Activated CD8-positive, alpha-beta memory T cell treated with anti-CD3 and anti-CD28 coated beads, Interleukin-2, amount 50 U/mL, for 1 hour (primary cell): ENCODE measurements around the gene GON7.
A peak's percentile ranks its signal among the peaks of the same experiment; 100 is the strongest.
"Not testable (repeated sequence)": the region's sequence is repeated elsewhere in the genome, so short reads cannot be mapped to it uniquely, and the experiment has no call there.

Experiments
- DNase-seq: peaks from one replicate; pipeline ENCODE4 v3.0.0-alpha.2; 2020; ENCODE audit errors: extremely low read depth

Gene GON7, protein sequence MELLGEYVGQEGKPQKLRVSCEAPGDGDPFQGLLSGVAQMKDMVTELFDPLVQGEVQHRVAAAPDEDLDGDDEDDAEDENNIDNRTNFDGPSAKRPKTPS

DNA sequence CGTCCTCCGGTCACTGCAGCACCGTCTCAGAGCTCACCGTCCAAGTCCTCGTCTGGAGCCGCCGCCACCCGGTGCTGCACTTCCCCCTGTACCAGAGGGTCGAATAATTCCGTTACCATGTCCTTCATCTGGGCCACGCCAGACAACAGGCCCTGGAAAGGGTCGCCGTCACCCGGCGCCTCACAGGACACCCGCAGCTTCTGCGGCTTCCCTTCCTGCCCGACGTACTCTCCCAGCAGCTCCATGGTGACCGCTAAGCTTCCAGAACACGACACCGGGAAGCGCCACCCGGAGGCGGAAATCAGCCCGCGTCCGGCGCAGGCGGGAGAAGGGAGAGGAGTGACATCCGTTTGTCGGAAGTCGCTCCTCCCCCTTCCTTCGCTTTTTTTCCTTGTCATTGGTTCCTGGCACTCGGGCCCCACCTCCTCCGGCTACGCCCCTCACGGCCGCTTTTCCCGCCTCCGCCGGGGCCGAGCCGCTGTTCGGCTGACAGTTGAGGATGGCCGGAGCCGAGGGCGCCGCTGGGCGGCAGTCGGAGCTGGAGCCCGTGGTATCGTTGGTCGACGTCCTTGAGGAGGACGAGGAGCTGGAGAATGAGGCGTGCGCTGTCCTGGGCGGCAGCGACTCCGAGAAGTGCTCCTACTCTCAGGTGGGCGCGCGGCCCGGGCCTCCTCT, at the start of gene GON7, which contains the start of gene UBR7:
Gene GON7, minus strand, starts transcription at position 273 of the 675 bp plus-strand sequence. Its CDS starts 28 bp downstream, at position 245.
Gene UBR7, plus strand, starts transcription at position 464 of the 675 bp plus-strand sequence. Its CDS starts 36 bp downstream, at position 500.
- DNase-seq = peak; percentile 51

- DNase-seq = no peak
Measured at GRCh38 chr14:93249128-93249831, 42.4 kb upstream of the GON7 start.

GRCh38 chr14:93246534-93246933, 39.7 kb upstream of the GON7 start:
- DNase-seq = no peak

GRCh38 chr14:93245764-93246420, 39.0 kb upstream of the GON7 start:
- no peak for DNase-seq

DNA sequence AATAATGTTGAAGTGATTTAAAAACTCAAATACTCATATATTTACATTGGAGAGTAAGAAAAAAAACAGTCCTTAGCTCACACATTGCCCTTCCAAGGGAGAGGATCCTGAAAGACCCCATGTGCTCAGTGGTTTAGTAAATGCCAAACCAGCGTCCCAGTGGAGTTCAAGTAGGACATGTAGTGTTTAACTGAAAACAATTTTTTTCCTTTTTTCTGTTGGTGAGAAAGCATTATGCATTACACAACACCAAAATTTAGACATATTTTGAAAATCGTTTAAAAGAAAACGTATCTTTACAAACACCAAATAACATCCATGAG, 33.8 kb upstream of the GON7 start:
- no peak for DNase-seq

DNA sequence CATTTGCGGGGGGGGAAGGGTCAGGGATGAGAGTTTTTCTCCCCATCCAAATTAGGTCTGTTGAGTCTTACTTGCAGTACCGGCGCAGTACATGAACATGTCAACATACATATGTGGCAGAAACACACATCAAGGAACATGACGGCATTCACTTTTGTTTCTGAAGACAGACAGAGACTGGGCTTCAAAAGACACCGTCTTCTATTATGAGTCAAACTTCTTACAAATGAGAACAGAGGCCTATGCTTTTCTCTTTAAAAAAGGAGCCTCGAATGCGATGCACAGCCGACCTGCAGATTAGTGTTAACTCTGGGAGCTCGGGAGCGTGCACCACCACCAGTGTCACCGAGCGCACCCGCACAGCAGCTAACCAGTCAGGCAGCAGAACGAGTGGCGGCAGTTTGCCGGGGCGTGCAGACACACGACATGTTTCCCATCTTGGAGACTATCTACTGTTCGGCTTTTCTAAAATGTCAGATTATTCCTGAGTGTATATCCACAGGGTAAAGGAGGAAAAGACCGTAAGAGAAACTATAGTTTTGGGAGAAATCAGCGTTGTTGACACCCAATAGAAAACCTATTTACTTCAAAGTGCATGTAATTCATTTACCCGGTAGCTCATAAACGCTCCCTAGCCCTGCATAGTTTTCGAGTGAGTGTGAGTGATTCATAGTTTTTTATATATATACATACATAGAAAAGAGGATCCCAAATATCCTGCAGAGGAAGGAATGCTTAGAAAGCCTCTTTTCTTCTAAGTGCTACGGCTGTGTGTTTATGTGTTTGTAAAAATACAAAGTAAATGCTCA, 33.2 kb upstream of the GON7 start:
- no peak for DNase-seq

- no peak for DNase-seq
Measured at GRCh38 chr14:93234798-93235197, 27.9 kb upstream of the GON7 start.

- not testable (repeated sequence) for DNase-seq
Measured at GRCh38 chr14:93233078-93233477, 26.2 kb upstream of the GON7 start.

GRCh38 chr14:93232159-93232558, 25.3 kb upstream of the GON7 start:
- no peak for DNase-seq

- no peak for DNase-seq
Measured at GRCh38 chr14:93231129-93231979, 24.5 kb upstream of the GON7 start.

DNA sequence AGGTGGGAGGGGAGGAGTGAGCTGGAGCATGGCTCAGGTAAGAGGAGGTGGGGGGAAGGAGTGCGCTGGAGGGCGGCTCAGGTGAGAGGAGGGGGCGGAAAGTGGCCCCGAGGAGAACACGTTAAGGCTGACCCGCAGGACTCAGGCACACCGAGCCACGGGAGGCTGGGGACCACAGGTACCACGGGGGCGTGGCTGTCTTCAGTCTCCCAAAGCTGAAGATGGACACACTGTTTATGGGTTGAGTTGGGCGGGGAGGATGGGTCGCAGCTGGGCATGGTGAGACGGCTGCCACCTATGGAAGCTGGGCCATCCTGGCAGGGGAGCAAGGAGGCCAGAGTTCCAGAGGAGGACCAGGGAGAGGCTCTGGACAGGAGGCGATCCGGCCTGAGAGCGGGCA, 23.7 kb upstream of the GON7 start:
- DNase-seq = no peak

DNA sequence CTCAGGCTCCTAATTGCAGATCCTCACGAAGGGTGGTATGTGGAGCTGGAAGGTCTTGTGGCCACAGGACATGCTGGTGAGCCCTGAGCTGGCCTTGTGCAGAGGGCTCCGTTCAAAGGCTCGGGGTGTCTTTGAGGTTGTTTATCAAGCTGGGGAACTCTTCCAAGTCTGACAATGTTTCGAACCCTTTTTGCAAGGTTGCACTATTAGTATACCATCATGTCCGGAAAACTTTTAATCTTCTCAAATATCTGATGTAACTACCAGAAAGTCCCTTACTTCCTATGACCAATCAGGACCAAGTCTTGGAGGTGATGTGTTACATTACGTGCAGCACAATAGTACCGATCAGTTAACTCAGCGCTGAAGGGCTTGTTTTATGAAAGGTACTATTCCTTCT, 21.7 kb upstream of the GON7 start:
- DNase-seq = no peak

DNA sequence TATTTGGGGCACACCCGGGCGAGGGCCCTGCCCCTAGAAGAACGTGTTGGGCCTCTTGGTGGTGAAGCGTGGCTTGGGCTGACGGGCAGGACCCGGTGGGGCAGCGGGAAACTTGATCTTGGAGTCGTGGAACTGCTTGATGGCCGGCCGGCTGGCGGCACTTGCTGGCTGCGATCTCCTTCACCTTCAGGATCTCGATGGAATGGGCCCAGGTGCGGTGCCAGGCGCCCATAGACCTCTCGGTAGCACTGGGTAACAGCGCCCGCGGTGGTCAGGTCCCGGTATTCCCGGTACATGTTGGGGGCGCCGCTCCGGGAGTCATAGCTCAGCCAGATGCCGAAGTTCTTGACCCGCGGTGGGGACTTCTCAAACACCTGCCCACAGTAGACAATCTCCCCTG, 16.7 kb upstream of the GON7 start:
- DNase-seq = no peak

DNA sequence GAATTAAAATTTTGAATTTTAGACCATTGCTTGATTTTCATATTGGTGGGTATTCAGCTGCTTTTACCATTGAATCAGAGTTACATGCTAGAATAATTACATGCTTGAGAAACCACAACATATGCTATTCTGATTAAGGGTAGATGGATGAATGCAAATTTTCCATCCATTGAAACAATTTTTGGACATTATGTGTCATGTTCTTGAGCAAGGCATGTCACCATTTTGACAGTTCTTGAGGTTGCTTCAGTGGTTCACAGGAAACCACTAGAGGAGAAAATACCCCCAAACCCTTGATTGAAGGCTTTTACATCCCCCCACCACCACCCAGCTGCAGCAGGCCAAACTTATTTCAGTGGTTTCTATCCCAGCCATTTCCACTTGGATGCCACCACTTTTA, 13.6 kb upstream of the GON7 start:
- no peak for DNase-seq

GRCh38 chr14:93219103-93219726, 12.3 kb upstream of the GON7 start:
- peak; percentile 19 for DNase-seq

- no peak for DNase-seq
Measured at GRCh38 chr14:93214598-93214997, 7.7 kb upstream of the GON7 start.

DNA sequence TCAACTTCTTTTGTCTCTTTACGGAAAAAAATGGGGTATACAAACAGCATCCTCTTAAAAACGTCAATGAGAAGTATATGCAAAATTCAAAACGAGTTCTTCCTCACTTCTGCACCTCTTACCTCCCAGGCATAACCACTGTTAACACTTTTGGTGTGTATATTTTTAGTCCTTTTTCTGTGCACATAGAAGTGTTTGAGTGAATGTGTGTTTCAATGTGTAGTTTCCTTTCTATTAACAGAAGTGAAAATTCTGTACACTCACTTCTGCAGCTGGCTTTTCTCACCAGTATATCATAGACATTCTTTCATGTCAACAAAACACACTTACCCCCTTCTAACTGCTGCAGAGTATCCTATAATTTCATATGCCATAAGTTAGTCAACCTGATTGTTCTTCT, 5.6 kb upstream of the GON7 start:
- DNase-seq = no peak

DNA sequence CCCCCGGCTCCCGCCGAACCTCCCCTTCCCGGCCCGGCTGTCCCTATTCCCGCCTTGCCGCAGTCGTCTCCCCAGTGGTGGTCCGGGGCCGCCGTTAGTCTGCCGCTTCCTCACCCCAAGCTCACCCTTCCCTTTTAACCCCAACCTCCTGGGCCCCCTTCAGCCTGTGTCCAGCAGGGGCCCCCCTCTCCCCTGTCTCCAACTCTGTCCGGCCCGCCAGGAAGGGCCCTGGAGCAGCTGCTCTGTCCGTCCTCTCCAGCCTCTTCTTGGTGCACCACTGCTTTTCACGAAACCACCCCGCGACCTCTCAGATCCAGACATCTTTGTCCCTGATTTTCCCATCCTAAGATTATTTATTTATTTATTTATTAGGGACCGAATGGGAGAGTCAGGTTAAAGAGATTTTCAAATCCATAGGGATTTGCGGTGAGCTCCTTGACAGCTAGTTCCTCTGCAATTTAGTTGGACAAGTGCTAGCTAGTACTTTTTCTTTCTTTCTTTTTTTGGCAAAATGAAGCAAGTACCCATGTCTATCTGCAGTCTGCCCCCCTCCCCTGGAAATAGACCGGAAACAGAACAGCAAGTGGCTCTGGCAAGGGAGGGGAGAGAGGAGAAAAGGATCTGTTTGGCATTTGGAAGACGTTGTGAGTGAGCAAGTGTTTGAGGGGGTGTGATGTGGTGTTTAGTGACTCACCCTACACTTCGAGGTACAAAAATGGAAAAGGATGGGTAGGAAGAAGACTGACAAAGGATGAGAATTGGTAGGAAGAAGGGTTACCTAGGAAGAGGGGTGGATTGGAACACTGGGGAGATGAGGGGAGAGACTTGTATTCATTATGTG, 823 bp upstream of the GON7 start:
- DNase-seq = no peak

GRCh38 chr14:93201155-93201704, 5.6 kb downstream of the GON7 start:
- no peak for DNase-seq
